BLaER1 treated with 17β-estradiol and CSF1 and Interleukin-3, amounts not matched to agents 10 nM and 100 nM (cell line): ENCODE measurements around the gene SEC61B.

Source experiments
- H3K27ac ChIP-seq, 11 experiments: shearing (Covaris generic); formaldehyde crosslinking; 2 replicates each; pipeline ENCODE4 v1.8.1; 2022
- H3K27me3 ChIP-seq, 11 experiments: shearing (Covaris generic); formaldehyde crosslinking; 2 replicates each; pipeline ENCODE4 v1.8.1; 2022
- H3K36me3 ChIP-seq, 11 experiments: shearing (Covaris generic); formaldehyde crosslinking; 2 replicates each; pipeline ENCODE4 v1.8.1; 2022
- H3K4me1 ChIP-seq, 10 experiments: shearing (Covaris generic); formaldehyde crosslinking; 2 replicates each; pipeline ENCODE4 v1.8.1; 2022
- H3K4me2 ChIP-seq, 11 experiments: shearing (Covaris generic); formaldehyde crosslinking; 2 replicates each; pipeline ENCODE4 v1.8.1; 2022
- H3K4me3 ChIP-seq, 10 experiments: shearing (Covaris generic); formaldehyde crosslinking; 2 replicates each; pipeline ENCODE4 v1.8.1; 2022
- H3K9ac ChIP-seq, 11 experiments: shearing (Covaris generic); formaldehyde crosslinking; 2 replicates each; pipeline ENCODE4 v1.8.1; 2022
- H3K9me3 ChIP-seq, 11 experiments: shearing (Covaris generic); formaldehyde crosslinking; replicated peaks in 1 of 11; 2 replicates each; pipeline ENCODE4 v1.8.1; 2022
- H4K20me1 ChIP-seq, 11 experiments: shearing (Covaris generic); formaldehyde crosslinking; 2 replicates each; pipeline ENCODE4 v1.8.1; 2022
- Cebpa-rat ChIP-seq, 11 experiments: shearing (Covaris generic); IDR thresholded peaks; 2 replicates each; pipeline ENCODE4 v1.8.1; 2022

Gene SEC61B

GRCh38 chr9:99221621-99222415 is at the start of gene SEC61B, which contains the start of gene ALG2:
Gene SEC61B, plus strand, starts transcription at chr9:99222282. Its CDS starts 82 bp downstream, at chr9:99222364.
Gene ALG2, minus strand, starts transcription at chr9:99221942. Its CDS starts 48 bp downstream, at chr9:99221894.
- H3K9ac ChIP-seq: peak within 1 kb of the TSS; percentile 90 to 99 (median 96)
- H3K27ac ChIP-seq: peak within 1 kb of the TSS; percentile 92 to 99 (median 98)
- H3K4me2 ChIP-seq: peak within 1 kb of the TSS; percentile 87 to 99 (median 94)
- no peaks in the 10 kb centered on the region for H3K27me3 ChIP-seq
- TF ChIP-seq Cebpa-rat (IDR thresholded peaks at IDR 0.05): no peak
- no peaks in the 10 kb centered on the region for H3K9me3 ChIP-seq
- H4K20me1 ChIP-seq: peaks cover 41 to 94% (median 85%) of the 10 kb centered on the region in 11 experiments; a peak in 21 of 22 replicates
- H3K4me1 ChIP-seq: peaks cover 30 to 52% (median 37%) of the 10 kb centered on the region in 10 experiments
- H3K36me3 ChIP-seq: peaks cover 52 to 69% (median 62%) of the 10 kb centered on the region in 11 experiments
- peak within 1 kb of the TSS; percentile 86 to 98 (median 92) for H3K4me3 ChIP-seq

DNA sequence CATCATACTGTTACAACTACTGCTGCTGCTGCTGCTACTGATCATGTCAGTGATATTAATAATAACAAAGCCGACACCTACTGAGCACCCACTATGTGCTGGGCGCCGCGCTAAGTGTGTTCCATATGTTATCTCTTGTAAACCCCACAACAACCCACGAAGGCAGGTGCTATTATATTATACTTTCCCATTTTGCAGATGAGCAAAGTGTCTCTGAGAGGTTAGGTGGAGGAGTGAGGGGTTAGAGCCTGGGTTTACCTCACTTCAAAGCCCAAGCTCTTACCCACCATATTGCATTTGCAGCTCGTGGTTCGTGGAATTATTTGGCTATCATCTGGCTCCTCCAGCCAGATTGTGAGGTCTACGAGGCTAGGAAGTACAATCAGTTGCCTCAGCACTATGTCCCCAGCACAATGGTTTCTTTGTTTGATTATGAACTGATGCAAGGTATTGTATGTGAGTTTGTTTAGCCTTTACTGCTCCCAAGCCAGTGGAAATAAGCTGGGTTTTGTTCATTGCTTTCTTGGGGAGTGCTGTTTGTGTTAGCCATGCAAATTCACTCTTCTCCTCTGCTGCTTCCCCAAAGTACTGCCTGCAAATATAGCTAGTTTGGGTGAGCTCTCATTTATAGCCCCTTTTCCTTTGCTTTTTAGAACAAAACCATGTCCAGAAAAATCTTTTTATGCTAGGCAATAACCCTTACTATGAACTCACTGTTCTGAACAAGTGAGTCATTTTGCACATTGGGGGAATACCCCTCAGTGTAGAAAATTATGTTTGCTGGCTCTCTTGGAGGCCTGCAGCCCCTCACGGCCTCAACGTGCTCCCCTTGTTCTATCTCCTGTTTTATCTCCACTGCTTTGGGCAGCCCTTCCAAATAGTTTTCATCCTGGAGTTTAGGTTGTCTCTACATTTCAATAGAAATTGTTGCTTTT is 48.2 kb upstream of the SEC61B start:
- no peaks in the 10 kb centered on the region for H4K20me1 ChIP-seq
- H3K4me1 ChIP-seq: peaks cover 0 to 49% (median 3%) of the 10 kb centered on the region in 10 experiments; a peak in 9 of 20 replicates
- peaks cover 0 to 9% (median 0%) of the 10 kb centered on the region in 11 experiments; a peak in 2 of 22 replicates for H3K9me3 ChIP-seq
- no peak for TF ChIP-seq Cebpa-rat (IDR thresholded peaks at IDR 0.05)
- no peaks in the 10 kb centered on the region for H3K27me3 ChIP-seq
- no peak overlapping the region for H3K9ac ChIP-seq
- no peak overlapping the region for H3K4me3 ChIP-seq
- no peak overlapping the region for H3K27ac ChIP-seq
- no peaks in the 10 kb centered on the region for H3K36me3 ChIP-seq
- H3K4me2 ChIP-seq: peak overlapping the region in 2 of 11 experiments; percentile 25 to 51; a peak in 4 of 22 replicates

DNA sequence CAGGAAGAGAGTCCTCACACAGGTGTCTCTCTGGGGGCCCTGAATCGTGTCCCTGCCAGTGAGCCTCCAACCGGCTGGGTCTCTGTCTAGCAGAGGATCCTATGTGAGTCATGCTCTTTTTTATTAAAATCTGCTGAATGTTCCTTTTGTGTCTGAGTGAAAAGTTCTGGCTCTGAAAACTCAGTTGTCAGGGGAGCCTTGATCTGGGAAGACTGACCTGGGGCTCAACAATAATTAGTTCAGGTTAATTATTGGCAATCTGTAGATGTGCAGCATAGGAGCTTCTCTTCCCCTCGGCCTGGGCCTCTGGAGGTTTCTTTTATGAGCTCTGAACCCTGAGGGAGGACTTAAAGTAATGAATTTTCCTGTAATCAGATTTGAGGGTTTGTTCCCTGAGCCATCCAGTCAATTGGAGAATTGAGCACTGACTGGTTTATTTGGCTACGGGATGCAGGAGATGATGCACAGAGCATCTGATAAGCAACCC is 45.5 kb upstream of the SEC61B start:
- peaks cover 6 to 77% (median 10%) of the 10 kb centered on the region in 10 experiments for H3K4me1 ChIP-seq
- H3K27me3 ChIP-seq: no peaks in the 10 kb centered on the region
- peak overlapping the region in 1 of 11 experiments; percentile 42; a peak in 2 of 22 replicates for H3K27ac ChIP-seq
- no peaks in the 10 kb centered on the region for H3K36me3 ChIP-seq
- H3K4me2 ChIP-seq: peak overlapping the region in 3 of 11 experiments; percentile 10 to 73 (median 41); a peak in 5 of 22 replicates
- no peak for TF ChIP-seq Cebpa-rat (IDR thresholded peaks at IDR 0.05)
- peaks cover 0 to 5% (median 0%) of the 10 kb centered on the region in 11 experiments; a peak in 2 of 22 replicates for H3K9me3 ChIP-seq
- no peaks in the 10 kb centered on the region for H4K20me1 ChIP-seq
- H3K4me3 ChIP-seq: no peak overlapping the region
- peak overlapping the region in 2 of 11 experiments; percentile 40 to 43; a peak in 3 of 22 replicates for H3K9ac ChIP-seq

- no peaks in the 10 kb centered on the region for H3K27me3 ChIP-seq
Observed at GRCh38 chr9:99177576-99178366, 44.3 kb upstream of the SEC61B start.

GRCh38 chr9:99178912-99179872 is 42.9 kb upstream of the SEC61B start:
- peak overlapping the region in 3 of 11 experiments; percentile 0 to 50 (median 28); a peak in 3 of 22 replicates for H3K27ac ChIP-seq

More at GRCh38 chr9:99177576-99178366, 44.3 kb upstream of the SEC61B start:
- Histone ChIP-seq H3K27ac (no peak overlapping the region), H3K4me1 (peaks cover 17 to 87% (median 22%) of the 10 kb centered on the region in 10 experiments), H3K4me2 (peak overlapping the region in 2 of 11 experiments; percentile 71 to 73; a peak in 3 of 22 replicates), H3K9me3 (no peaks in the 10 kb centered on the region), H4K20me1 (no peaks in the 10 kb centered on the region), H3K9ac (no peak overlapping the region), H3K4me3 (no peak overlapping the region), H3K36me3 (no peaks in the 10 kb centered on the region)
- no peak for TF ChIP-seq Cebpa-rat (IDR thresholded peaks at IDR 0.05)

DNA sequence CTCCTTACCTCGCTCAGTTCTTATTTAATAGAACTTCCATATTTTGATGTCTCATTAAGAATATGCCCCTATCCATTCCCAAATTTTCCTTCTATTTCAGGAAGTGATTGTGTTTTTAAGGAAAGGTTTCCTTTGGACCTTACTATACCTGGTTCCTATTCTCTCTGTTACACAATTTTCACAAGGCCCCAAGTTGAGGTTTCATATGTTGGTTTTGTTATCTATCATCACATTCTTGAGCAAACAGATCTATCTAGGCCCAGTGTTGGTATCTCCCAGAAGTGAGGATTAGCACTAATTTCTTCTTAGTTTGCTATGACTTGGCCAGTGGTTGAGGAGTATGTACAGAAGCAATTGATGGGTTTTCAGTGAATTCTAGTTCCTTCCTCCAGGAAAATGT is 41.9 kb upstream of the SEC61B start:
- peak overlapping the region in 4 of 11 experiments; percentile 36 to 80 (median 76); a peak in 6 of 22 replicates for H3K4me2 ChIP-seq
- no peak overlapping the region for H3K9ac ChIP-seq
- no peaks in the 10 kb centered on the region for H3K9me3 ChIP-seq
- peak overlapping the region in 4 of 11 experiments; percentile 80 to 93 (median 86); a peak in 5 of 22 replicates for H3K27ac ChIP-seq
- H4K20me1 ChIP-seq: no peaks in the 10 kb centered on the region
- H3K27me3 ChIP-seq: no peaks in the 10 kb centered on the region
- TF ChIP-seq Cebpa-rat (IDR thresholded peaks at IDR 0.05): no peak
- no peaks in the 10 kb centered on the region for H3K36me3 ChIP-seq
- H3K4me3 ChIP-seq: no peak overlapping the region
- H3K4me1 ChIP-seq: peaks cover 25 to 98% (median 41%) of the 10 kb centered on the region in 10 experiments

More at GRCh38 chr9:99178912-99179872, 42.9 kb upstream of the SEC61B start:
- peaks cover 25 to 89% (median 32%) of the 10 kb centered on the region in 10 experiments for H3K4me1 ChIP-seq
- peak overlapping the region in 3 of 11 experiments; percentile 29 to 73 (median 71); a peak in 6 of 22 replicates for H3K4me2 ChIP-seq
- no peak overlapping the region for H3K9ac ChIP-seq
- H4K20me1 ChIP-seq: no peaks in the 10 kb centered on the region
- H3K9me3 ChIP-seq: no peaks in the 10 kb centered on the region
- no peaks in the 10 kb centered on the region for H3K36me3 ChIP-seq
- TF ChIP-seq Cebpa-rat (IDR thresholded peaks at IDR 0.05): no peak
- H3K4me3 ChIP-seq: no peak overlapping the region
- H3K27me3 ChIP-seq: no peaks in the 10 kb centered on the region

GRCh38 chr9:99180662-99181061 is 41.4 kb upstream of the SEC61B start:
- Histone ChIP-seq H3K27ac (peak overlapping the region in 5 of 11 experiments; percentile 57 to 93 (median 85); a peak in 8 of 22 replicates), H3K36me3 (no peaks in the 10 kb centered on the region), H3K4me1 (peaks cover 25 to 96% (median 41%) of the 10 kb centered on the region in 10 experiments), H3K27me3 (no peaks in the 10 kb centered on the region), H3K9me3 (no peaks in the 10 kb centered on the region), H3K4me3 (no peak overlapping the region), H4K20me1 (no peaks in the 10 kb centered on the region), H3K9ac (0 out of 22 replicates have a peak overlapping the region, but pooled peaks of 1 of the 11 experiments have one; percentile 22), H3K4me2 (peak overlapping the region in 5 of 11 experiments; percentile 10 to 80 (median 73); a peak in 9 of 22 replicates)
- TF ChIP-seq Cebpa-rat (IDR thresholded peaks at IDR 0.05): no peak
